ENCODE results near the gene POLR1F. TPM values are rescaled to one million over a fixed set of nuclear protein-coding genes. Genes with fewer than 3 reads are reported as not detected.

POLR1F gene
- total RNA-seq, 3 donors from 2014 or later: 5.8 to 13.3 (median 7.7) TPM

DNA sequence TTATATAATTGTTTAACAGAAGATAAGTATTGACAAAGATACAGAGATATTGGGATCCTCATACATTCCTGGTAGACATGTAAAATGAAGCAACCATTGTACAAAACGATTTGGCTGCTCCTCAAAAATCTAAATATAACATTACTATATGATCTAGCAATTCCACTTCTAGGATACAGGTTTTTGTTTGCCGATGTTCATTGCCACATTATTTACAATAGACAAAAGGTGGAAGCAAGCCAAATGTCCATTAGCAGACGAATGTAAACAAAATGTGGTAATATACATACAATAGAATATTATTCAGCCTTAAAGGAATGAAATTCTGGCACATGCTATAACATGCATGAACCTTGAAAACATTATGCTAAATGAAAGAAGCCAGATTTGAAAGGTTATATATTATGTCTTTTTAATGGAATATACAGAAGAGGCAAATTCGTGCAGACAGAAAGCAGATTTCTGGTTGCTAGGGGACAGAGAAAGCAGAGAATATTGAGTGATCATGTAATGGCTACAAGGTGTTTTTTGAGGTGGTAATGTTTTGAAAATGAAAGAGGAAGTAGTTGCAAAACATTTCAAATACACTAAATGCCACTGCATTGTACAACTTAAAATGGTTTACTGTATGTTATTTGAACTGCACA, 44.9 kb downstream of the POLR1F start:
- ATAC-seq (no peak), DNase-seq (no peak)
- TF ChIP-seq CTCF (IDR thresholded peaks at IDR 0.05): no peak
- Histone ChIP-seq H3K4me3 (no peak overlapping the region), H3K36me3 (ENCODE audit: low read depth) (no peaks in the 10 kb centered on the region), H3K4me1 (ENCODE audit: low read depth) (no peaks in the 10 kb centered on the region), H3K9me3 (no peaks in the 10 kb centered on the region)
- intact Hi-C loops (cut with DNase I, micrococcal nuclease): no loop called here

GRCh38 chr7:19648791-19649190, 60.0 kb downstream of the POLR1F start:
- H3K4me3 ChIP-seq: no peak overlapping the region
- no peaks in the 10 kb centered on the region for H3K36me3 ChIP-seq (ENCODE audit: low read depth)
- H3K4me1 ChIP-seq (ENCODE audit: low read depth): no peaks in the 10 kb centered on the region
- TF ChIP-seq CTCF (IDR thresholded peaks at IDR 0.05): no peak
- ATAC-seq: no peak
- DNase-seq: no peak
- intact Hi-C loops (cut with DNase I, micrococcal nuclease): no loop called here
- peaks cover 3% of the 10 kb centered on the region for H3K9me3 ChIP-seq

Small RNAs within 50 kb of the gene (microRNA-seq; reads per million reads assigned to microRNA genes)
- gene MIR3146: not detected

Other genes with a start within 250 kb of the POLR1F start
- under 1 TPM in 2 of 3 donors, not detected in 1; 0.13 to 0.14 TPM for gene TMEM196, start 64.6 kb upstream of the POLR1F start, total RNA-seq

Data from mucosa of descending colon (tissue), 3 donors.